GOT3 (cell line): ENCODE data around the gene MICU1.
"Not testable (repeated sequence)": the region's sequence is repeated elsewhere in the genome, so short reads cannot be mapped to it uniquely, and the experiment has no call there.

Source experiments
- DNase-seq: peaks from one replicate; lab custom pipeline; 2025; ENCODE audit warnings: mixed read lengths; lab: John Stamatoyannopoulos, UW

MICU1 gene

GRCh38 chr10:72445851-72446250, 180.0 kb downstream of the MICU1 start:
- DNase-seq, result no peak

- not testable (repeated sequence) for DNase-seq
These were observed 182.9 kb downstream of the MICU1 start for GRCh38 chr10:72442969-72443368.

GRCh38 chr10:72435570-72435969, 190.3 kb downstream of the MICU1 start:
- no peak for DNase-seq

GRCh38 chr10:72430936-72431335, 194.9 kb downstream of the MICU1 start:
- not testable (repeated sequence) for DNase-seq

GRCh38 chr10:72429931-72430330, 195.9 kb downstream of the MICU1 start:
- no peak for DNase-seq

GRCh38 chr10:72426986-72427385, 198.9 kb downstream of the MICU1 start:
- DNase-seq, result no peak

GRCh38 chr10:72425133-72425532, 200.7 kb downstream of the MICU1 start:
- no peak for DNase-seq

GRCh38 chr10:72424561-72424960, 201.3 kb downstream of the MICU1 start:
- no peak for DNase-seq

- no peak for DNase-seq
These were observed 202.5 kb downstream of the MICU1 start for GRCh38 chr10:72423426-72423825.

GRCh38 chr10:72421885-72422540, 203.9 kb downstream of the MICU1 start:
- no peak for DNase-seq

- DNase-seq, result no peak
These were observed 206.6 kb downstream of the MICU1 start for GRCh38 chr10:72419241-72419640.

GRCh38 chr10:72418679-72419078, 207.2 kb downstream of the MICU1 start:
- no peak for DNase-seq

- DNase-seq, result no peak
These were observed 207.9 kb downstream of the MICU1 start for GRCh38 chr10:72417971-72418370.

- no peak for DNase-seq
These were observed 209.2 kb downstream of the MICU1 start for GRCh38 chr10:72416661-72417060.

- no peak for DNase-seq
These were observed 211.2 kb downstream of the MICU1 start for GRCh38 chr10:72414642-72415041.

- no peak for DNase-seq
These were observed 216.7 kb downstream of the MICU1 start for GRCh38 chr10:72409167-72409566.

- no peak for DNase-seq
These were observed 217.8 kb downstream of the MICU1 start for GRCh38 chr10:72407927-72408600.

GRCh38 chr10:72407471-72407870, 218.4 kb downstream of the MICU1 start:
- DNase-seq, result no peak

- DNase-seq, result not testable (repeated sequence)
These were observed 230.3 kb downstream of the MICU1 start for GRCh38 chr10:72395581-72395980.

GRCh38 chr10:72392571-72392970, 233.3 kb downstream of the MICU1 start:
- no peak for DNase-seq

- DNase-seq, result no peak
These were observed 235.1 kb downstream of the MICU1 start for GRCh38 chr10:72390764-72391163.

GRCh38 chr10:72389716-72390115, 236.2 kb downstream of the MICU1 start:
- DNase-seq, result no peak

- no peak for DNase-seq
These were observed 236.9 kb downstream of the MICU1 start for GRCh38 chr10:72389014-72389413.

GRCh38 chr10:72388062-72388461, 237.8 kb downstream of the MICU1 start:
- DNase-seq, result no peak
